HCT116 (cell line): ENCODE measurements around the gene TMEM237. TPM values are rescaled to one million over a fixed set of nuclear protein-coding genes. Genes with fewer than 3 reads are reported as not detected.

Experiments used
- ATAC-seq: fragments of 200-7000 bp; cut with Tn5 transposase; 2 replicates; pipeline ENCODE4 v1.9.1; 2020; ENCODE audit warnings: mild to moderate bottlenecking, moderate library complexity
- BruUV-seq: library from RNA; stranded (reverse); fragments of 400-500 nt; replicated peaks from 2 replicates; lab custom pipeline; 2021; lab: Mats Ljungman, UMichigan
- CTCF ChIA-PET: fragments of 300-600 bp; sonication (Branson Sonifier 250); formaldehyde crosslinking; loops from one replicate; lab custom pipeline; 2021; ENCODE audit warnings: antibody characterized with exemption; lab: Charles Lee
- POLR2A ChIA-PET: fragments of 300-600, 350-600 bp; sonication (Branson Sonifier 250); formaldehyde crosslinking; loops from one replicate; lab custom pipeline; 2021; ENCODE audit warnings: antibody characterized with exemption; lab: Charles Lee
- RAD21 ChIA-PET, 2 experiments: fragments of 300-600 bp; sonication (Branson Sonifier 250); formaldehyde crosslinking; loops; one replicate each; lab custom pipeline; 2023; ENCODE audit warnings: low total read pairs in 2 of 2; ENCODE audit not compliant: uncharacterized antibody in 2 of 2, unreplicated experiment in 2 of 2, low non-redundant PET in 1 of 2; lab: Charles Lee
- DNase-seq: peaks from one replicate; pipeline ENCODE4 v3.0.0-alpha.2; 2010; ENCODE audit warnings: low read depth, low spot score
- H2AFZ ChIP-seq: fragments of 200-600 bp; shearing (Covaris generic), sonication (generic); 2 replicates; pipeline ENCODE4 v1.6.1; 2017; ENCODE audit warnings: low read depth, mixed run types, mixed read lengths, antibody characterized with exemption, low read length; ENCODE audit not compliant: poor library complexity, severe bottlenecking
- H3K27ac ChIP-seq: 2 replicates; pipeline ENCODE4 v1.5.1; 2012; ENCODE audit warnings: low read depth, low read length
- H3K27me3 ChIP-seq: fragments of 200-600 bp; sonication (generic); 2 replicates; pipeline ENCODE4 v1.6.1; 2016; ENCODE audit warnings: mixed run types, low read length, mixed read lengths; ENCODE audit not compliant: insufficient read depth
- H3K36me3 ChIP-seq, 2 experiments: fragments of 200-500 bp in 1 of 2; fragments of 200-600 bp in 1 of 2; sonication (Bioruptor generic) in 1 of 2; sonication (generic) in 1 of 2; 2 replicates each; pipeline versions ENCODE4 v1.5.1 to v1.6.1; 2014 to 2016; ENCODE audit warnings: low read length in 2 of 2, inconsistent platforms in 1 of 2, mixed read lengths in 1 of 2, mixed run types in 1 of 2; ENCODE audit not compliant: insufficient read depth in 2 of 2, control insufficient read depth in 1 of 2
- H3K4me1 ChIP-seq, 2 experiments: fragments of 200-600 bp in 1 of 2; sonication (generic) in 1 of 2; 2 replicates each; pipeline versions ENCODE4 v1.5.1 to v1.6.1; 2012 to 2017; ENCODE audit warnings: low read length in 2 of 2, inconsistent platforms in 1 of 2, mild to moderate bottlenecking in 1 of 2, mixed read lengths in 1 of 2, mixed run types in 1 of 2, moderate library complexity in 1 of 2; ENCODE audit not compliant: insufficient read depth in 2 of 2, control insufficient read depth in 1 of 2
- H3K4me2 ChIP-seq: fragments of 200-600 bp; sonication (generic); 2 replicates; pipeline ENCODE4 v1.6.1; 2017; ENCODE audit warnings: mixed run types, low read length, mixed read lengths
- H3K4me3 ChIP-seq, 2 experiments: fragments of 200-600 bp in 1 of 2; sonication (generic) in 1 of 2; replicated peaks in 1 of 2; 2 replicates each; pipeline ENCODE4 v1.5.1; 2011 to 2016; ENCODE audit warnings: low read length in 2 of 2, control low read depth in 1 of 2, low read depth in 1 of 2, mild to moderate bottlenecking in 1 of 2, mixed read lengths in 1 of 2, mixed run types in 1 of 2
- H3K79me2 ChIP-seq: fragments of 200-600 bp; sonication (generic); 2 replicates; pipeline ENCODE4 v1.6.1; 2017; ENCODE audit warnings: mild to moderate bottlenecking, mixed run types, low read length, moderate library complexity, mixed read lengths; ENCODE audit not compliant: insufficient read depth
- H3K9ac ChIP-seq: fragments of 200-600 bp; sonication (generic); 2 replicates; pipeline ENCODE4 v1.6.1; 2016; ENCODE audit warnings: low read length, mixed read lengths
- H3K9me2 ChIP-seq: fragments of 200-600 bp; sonication (generic), shearing (Covaris generic); 2 replicates; pipeline ENCODE4 v1.6.1; 2017; ENCODE audit warnings: mixed run types, mild to moderate bottlenecking, moderate library complexity; ENCODE audit not compliant: insufficient read depth
- H3K9me3 ChIP-seq, 2 experiments: fragments of 200-500 bp in 1 of 2; fragments of 200-600 bp in 1 of 2; sonication (Bioruptor generic) in 1 of 2; sonication (generic) in 1 of 2; 2 replicates each; pipeline ENCODE4 v1.6.1; 2014 to 2017; ENCODE audit warnings: low read length in 2 of 2, mixed read lengths in 2 of 2, inconsistent platforms in 1 of 2, low read depth in 1 of 2, mild to moderate bottlenecking in 1 of 2, mixed run types in 1 of 2, moderate library complexity in 1 of 2; ENCODE audit not compliant: control insufficient read depth in 1 of 2, insufficient read depth in 1 of 2
- H4K20me1 ChIP-seq: fragments of 200-600 bp; sonication (generic), shearing (Covaris generic); 2 replicates; pipeline ENCODE4 v1.6.1; 2017; ENCODE audit warnings: mixed run types, mild to moderate bottlenecking, moderate library complexity; ENCODE audit not compliant: insufficient read depth
- CEBPB ChIP-seq: IDR thresholded peaks from 2 replicates; pipeline ENCODE4 v1.6.1; 2012; ENCODE audit warnings: low read depth
- EGR1 ChIP-seq: IDR thresholded peaks from 2 replicates; pipeline ENCODE4 v1.6.1; 2012; ENCODE audit warnings: low read depth
- ELF1 ChIP-seq: IDR thresholded peaks from 2 replicates; pipeline ENCODE4 v1.6.1; 2012; ENCODE audit warnings: low read depth, borderline replicate concordance
- EZH2 ChIP-seq: fragments of 200-600 bp; sonication (generic); IDR thresholded peaks from 2 replicates; pipeline ENCODE4 v1.6.1; 2017; ENCODE audit warnings: antibody characterized with exemption, mixed run types
- EZH2phosphoT487 ChIP-seq: fragments of 200-600 bp; IDR thresholded peaks from 2 replicates; pipeline ENCODE4 v1.6.1; 2018; ENCODE audit warnings: antibody characterized with exemption, borderline replicate concordance
- MAX ChIP-seq: IDR thresholded peaks from 2 replicates; pipeline ENCODE4 v1.6.1; 2012
- POLR2AphosphoS5 ChIP-seq: IDR thresholded peaks from 2 replicates; pipeline ENCODE4 v1.6.1; 2011; ENCODE audit warnings: mild to moderate bottlenecking, low read depth, low read length, moderate library complexity
- RAD21 ChIP-seq: IDR thresholded peaks from 2 replicates; pipeline ENCODE4 v1.6.1; 2012; ENCODE audit warnings: low read depth, mild to moderate bottlenecking
- SIN3A ChIP-seq: IDR thresholded peaks from 2 replicates; pipeline ENCODE4 v1.6.1; 2012; ENCODE audit warnings: low read depth
- YY1 ChIP-seq: IDR thresholded peaks from 2 replicates; pipeline ENCODE4 v1.6.1; 2011; ENCODE audit warnings: low read length, low read depth, moderate library complexity, mild to moderate bottlenecking; ENCODE audit not compliant: insufficient replicate concordance; ENCODE audit errors: extremely low read depth
- ZFX ChIP-seq: fragments of 450-650 bp; IDR thresholded peaks from 2 replicates; pipeline ENCODE4 v1.6.1; 2017
- ZNF274 ChIP-seq: fragments of 200-500 bp; sonication (Bioruptor generic); IDR thresholded peaks from 2 replicates; pipeline ENCODE4 v1.6.1; 2014; ENCODE audit warnings: mild to moderate bottlenecking, low read depth, low read length, inconsistent platforms
- intact Hi-C: fragments of 100-400 bp; cut with micrococcal nuclease; formaldehyde crosslinking; loops from 2 replicates; pipeline ENCODE4 v1.10.0; 2022
- total RNA-seq: library from RNA; stranded (reverse); gene quantifications from one replicate; pipeline ENCODE4 v1.2.1, GENCODE V29; 2021; ENCODE audit not compliant: unreplicated experiment
- TF ChIP-seq, protein P1 (sequence below): IDR thresholded peaks from 2 replicates; pipeline ENCODE4 v1.6.1; 2011; ENCODE audit warnings: mild to moderate bottlenecking, low read length, moderate library complexity; ENCODE audit not compliant: insufficient replicate concordance; ENCODE audit errors: extremely low read depth
- TF ChIP-seq, protein P2 (sequence below): IDR thresholded peaks from 2 replicates; pipeline ENCODE4 v1.6.1; 2012; ENCODE audit warnings: low read depth
- TF ChIP-seq, protein P3 (sequence below), 3 experiments: fragments of 200-600 bp in 1 of 3; sonication (generic) in 1 of 3; IDR thresholded peaks in 2 of 3; conservative IDR thresholded peaks in 1 of 3; 2 replicates each; pipeline ENCODE4 v1.5.1; 2012 to 2017; ENCODE audit warnings: low read depth in 2 of 3, low read length in 2 of 3, antibody characterized with exemption in 1 of 3, borderline replicate concordance in 1 of 3, control low read depth in 1 of 3, mild to moderate bottlenecking in 1 of 3, mixed read lengths in 1 of 3, mixed run types in 1 of 3, moderate library complexity in 1 of 3; ENCODE audit not compliant: insufficient read depth in 1 of 3
- TF ChIP-seq, protein P4 (sequence below): IDR thresholded peaks from 2 replicates; pipeline ENCODE4 v1.6.1; 2012

Gene TMEM237
- total RNA-seq, 1 experiment from 2014 or later = 29.4 TPM

GRCh38 chr2:201675454-201675853 is 32.2 kb upstream of the TMEM237 start:
- intact Hi-C loops = no loop called here
- no peak overlapping the region for H3K9ac ChIP-seq
- H3K9me3 ChIP-seq = no peaks in the 10 kb centered on the region
- no peak overlapping the region for H3K4me3 ChIP-seq
- H3K9me2 ChIP-seq = no peaks in the 10 kb centered on the region
- no peak for DNase-seq
- H2AFZ ChIP-seq = no peak overlapping the region
- BruUV-seq = no TSS peak
- no peaks in the 10 kb centered on the region for H4K20me1 ChIP-seq
- H3K27me3 ChIP-seq = no peaks in the 10 kb centered on the region
- RAD21 ChIA-PET = no interaction called here
- TF ChIP-seq ZFX = no peak
- TF ChIP-seq, protein P1, sequence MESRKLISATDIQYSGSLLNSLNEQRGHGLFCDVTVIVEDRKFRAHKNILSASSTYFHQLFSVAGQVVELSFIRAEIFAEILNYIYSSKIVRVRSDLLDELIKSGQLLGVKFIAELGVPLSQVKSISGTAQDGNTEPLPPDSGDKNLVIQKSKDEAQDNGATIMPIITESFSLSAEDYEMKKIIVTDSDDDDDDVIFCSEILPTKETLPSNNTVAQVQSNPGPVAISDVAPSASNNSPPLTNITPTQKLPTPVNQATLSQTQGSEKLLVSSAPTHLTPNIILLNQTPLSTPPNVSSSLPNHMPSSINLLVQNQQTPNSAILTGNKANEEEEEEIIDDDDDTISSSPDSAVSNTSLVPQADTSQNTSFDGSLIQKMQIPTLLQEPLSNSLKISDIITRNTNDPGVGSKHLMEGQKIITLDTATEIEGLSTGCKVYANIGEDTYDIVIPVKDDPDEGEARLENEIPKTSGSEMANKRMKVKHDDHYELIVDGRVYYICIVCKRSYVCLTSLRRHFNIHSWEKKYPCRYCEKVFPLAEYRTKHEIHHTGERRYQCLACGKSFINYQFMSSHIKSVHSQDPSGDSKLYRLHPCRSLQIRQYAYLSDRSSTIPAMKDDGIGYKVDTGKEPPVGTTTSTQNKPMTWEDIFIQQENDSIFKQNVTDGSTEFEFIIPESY = no peak
- TF ChIP-seq EZH2 = no peak
- no peak for TF ChIP-seq ELF1
- TF ChIP-seq EZH2phosphoT487 = no peak
- no peak for TF ChIP-seq ZNF274
- TF ChIP-seq, protein P2, sequence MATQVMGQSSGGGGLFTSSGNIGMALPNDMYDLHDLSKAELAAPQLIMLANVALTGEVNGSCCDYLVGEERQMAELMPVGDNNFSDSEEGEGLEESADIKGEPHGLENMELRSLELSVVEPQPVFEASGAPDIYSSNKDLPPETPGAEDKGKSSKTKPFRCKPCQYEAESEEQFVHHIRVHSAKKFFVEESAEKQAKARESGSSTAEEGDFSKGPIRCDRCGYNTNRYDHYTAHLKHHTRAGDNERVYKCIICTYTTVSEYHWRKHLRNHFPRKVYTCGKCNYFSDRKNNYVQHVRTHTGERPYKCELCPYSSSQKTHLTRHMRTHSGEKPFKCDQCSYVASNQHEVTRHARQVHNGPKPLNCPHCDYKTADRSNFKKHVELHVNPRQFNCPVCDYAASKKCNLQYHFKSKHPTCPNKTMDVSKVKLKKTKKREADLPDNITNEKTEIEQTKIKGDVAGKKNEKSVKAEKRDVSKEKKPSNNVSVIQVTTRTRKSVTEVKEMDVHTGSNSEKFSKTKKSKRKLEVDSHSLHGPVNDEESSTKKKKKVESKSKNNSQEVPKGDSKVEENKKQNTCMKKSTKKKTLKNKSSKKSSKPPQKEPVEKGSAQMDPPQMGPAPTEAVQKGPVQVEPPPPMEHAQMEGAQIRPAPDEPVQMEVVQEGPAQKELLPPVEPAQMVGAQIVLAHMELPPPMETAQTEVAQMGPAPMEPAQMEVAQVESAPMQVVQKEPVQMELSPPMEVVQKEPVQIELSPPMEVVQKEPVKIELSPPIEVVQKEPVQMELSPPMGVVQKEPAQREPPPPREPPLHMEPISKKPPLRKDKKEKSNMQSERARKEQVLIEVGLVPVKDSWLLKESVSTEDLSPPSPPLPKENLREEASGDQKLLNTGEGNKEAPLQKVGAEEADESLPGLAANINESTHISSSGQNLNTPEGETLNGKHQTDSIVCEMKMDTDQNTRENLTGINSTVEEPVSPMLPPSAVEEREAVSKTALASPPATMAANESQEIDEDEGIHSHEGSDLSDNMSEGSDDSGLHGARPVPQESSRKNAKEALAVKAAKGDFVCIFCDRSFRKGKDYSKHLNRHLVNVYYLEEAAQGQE = no peak
- no peak for TF ChIP-seq SIN3A
- TF ChIP-seq, protein P3, sequence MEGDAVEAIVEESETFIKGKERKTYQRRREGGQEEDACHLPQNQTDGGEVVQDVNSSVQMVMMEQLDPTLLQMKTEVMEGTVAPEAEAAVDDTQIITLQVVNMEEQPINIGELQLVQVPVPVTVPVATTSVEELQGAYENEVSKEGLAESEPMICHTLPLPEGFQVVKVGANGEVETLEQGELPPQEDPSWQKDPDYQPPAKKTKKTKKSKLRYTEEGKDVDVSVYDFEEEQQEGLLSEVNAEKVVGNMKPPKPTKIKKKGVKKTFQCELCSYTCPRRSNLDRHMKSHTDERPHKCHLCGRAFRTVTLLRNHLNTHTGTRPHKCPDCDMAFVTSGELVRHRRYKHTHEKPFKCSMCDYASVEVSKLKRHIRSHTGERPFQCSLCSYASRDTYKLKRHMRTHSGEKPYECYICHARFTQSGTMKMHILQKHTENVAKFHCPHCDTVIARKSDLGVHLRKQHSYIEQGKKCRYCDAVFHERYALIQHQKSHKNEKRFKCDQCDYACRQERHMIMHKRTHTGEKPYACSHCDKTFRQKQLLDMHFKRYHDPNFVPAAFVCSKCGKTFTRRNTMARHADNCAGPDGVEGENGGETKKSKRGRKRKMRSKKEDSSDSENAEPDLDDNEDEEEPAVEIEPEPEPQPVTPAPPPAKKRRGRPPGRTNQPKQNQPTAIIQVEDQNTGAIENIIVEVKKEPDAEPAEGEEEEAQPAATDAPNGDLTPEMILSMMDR (IDR thresholded peaks at IDR 0.05 in 2 of 3, conservative IDR thresholded peaks at IDR 0.05 in 1 of 3; ENCODE audit: borderline replicate concordance in 1 of 3, insufficient read depth in 1 of 3, low read depth in 2 of 3, low read length in 2 of 3) = no peak
- TF ChIP-seq, protein P4, sequence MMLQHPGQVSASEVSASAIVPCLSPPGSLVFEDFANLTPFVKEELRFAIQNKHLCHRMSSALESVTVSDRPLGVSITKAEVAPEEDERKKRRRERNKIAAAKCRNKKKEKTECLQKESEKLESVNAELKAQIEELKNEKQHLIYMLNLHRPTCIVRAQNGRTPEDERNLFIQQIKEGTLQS = no peak
- no peak for TF ChIP-seq EGR1
- TF ChIP-seq CEBPB = no peak
- no peak for TF ChIP-seq RAD21
- TF ChIP-seq POLR2AphosphoS5 = no peak
- TF ChIP-seq MAX = no peak
- TF ChIP-seq YY1 = no peak
- no peaks in the 10 kb centered on the region for H3K36me3 ChIP-seq
- H3K4me2 ChIP-seq = no peak overlapping the region
- POLR2A ChIA-PET = no interaction called here
- H3K79me2 ChIP-seq = no peaks in the 10 kb centered on the region
- CTCF ChIA-PET = no interaction called here
- no peak overlapping the region for H3K27ac ChIP-seq
- no peaks in the 10 kb centered on the region for H3K4me1 ChIP-seq
- no peak for ATAC-seq
